HepG2 (cell line): ENCODE data around the gene PROC. TPM values are rescaled to one million over a fixed set of nuclear protein-coding genes. Genes with fewer than 3 reads are reported as not detected.

Source experiments
- BORCS8-MEF2B ChIP-seq: sonication (generic); formaldehyde crosslinking; IDR thresholded peaks from 2 replicates; pipeline ENCODE4 v1.8.0; 2022; ENCODE audit warnings: mild to moderate bottlenecking, missing genetic modification reagents
- BRF2 ChIP-seq: sonication (generic); formaldehyde crosslinking; IDR thresholded peaks from 2 replicates; pipeline ENCODE4 v1.8.1; 2022; ENCODE audit warnings: mild to moderate bottlenecking, missing genetic modification reagents
- CBX2 ChIP-seq, 2 experiments: fragments of 200-600 bp in 1 of 2; sonication (generic); formaldehyde crosslinking in 1 of 2; IDR thresholded peaks; 2 replicates each; pipeline versions ENCODE4 v1.7.0 to v1.8.1; 2018 to 2022; ENCODE audit warnings: low read depth in 2 of 2, low read length in 1 of 2, mild to moderate bottlenecking in 1 of 2, missing genetic modification reagents in 1 of 2
- CSRNP1 ChIP-seq: sonication (generic); formaldehyde crosslinking; IDR thresholded peaks from 2 replicates; pipeline ENCODE4 v1.8.1; 2023; ENCODE audit warnings: mild to moderate bottlenecking, missing genetic modification reagents
- DNMT3B ChIP-seq: conservative IDR thresholded peaks from 2 replicates; pipeline ENCODE4 v1.6.1; 2016; ENCODE audit warnings: missing biosample characterization, control low read depth
- GPBP1L1 ChIP-seq: sonication (generic); formaldehyde crosslinking; IDR thresholded peaks from 2 replicates; pipeline ENCODE4 v1.5.0; 2020; ENCODE audit warnings: mild to moderate bottlenecking, missing genetic modification reagents
- HHEX ChIP-seq: IDR thresholded peaks from 2 replicates; pipeline ENCODE4 v1.6.1; 2016; ENCODE audit warnings: control low read depth
- HOXA3 ChIP-seq: sonication (generic); formaldehyde crosslinking; IDR thresholded peaks from 2 replicates; pipeline ENCODE4 v1.5.0; 2020; ENCODE audit warnings: missing genetic modification reagents
- IRF9 ChIP-seq: sonication (generic); formaldehyde crosslinking; IDR thresholded peaks from 2 replicates; pipeline ENCODE4 v1.8.0; 2022; ENCODE audit warnings: missing genetic modification reagents, mild to moderate bottlenecking, borderline replicate concordance
- KDM5B ChIP-seq: sonication (generic); formaldehyde crosslinking; IDR thresholded peaks from 2 replicates; pipeline ENCODE4 v1.4.0; 2020; ENCODE audit warnings: missing genetic modification reagents, mild to moderate bottlenecking, borderline replicate concordance
- NFIB ChIP-seq: sonication (generic); formaldehyde crosslinking; IDR thresholded peaks from 2 replicates; pipeline ENCODE4 v1.9.0; 2021; ENCODE audit warnings: missing genetic modification reagents, mild to moderate bottlenecking, borderline replicate concordance
- ONECUT2 ChIP-seq: sonication (generic); formaldehyde crosslinking; IDR thresholded peaks from 2 replicates; pipeline ENCODE4 v1.4.0; 2020; ENCODE audit warnings: missing genetic modification reagents
- PITX1 ChIP-seq: sonication (generic); formaldehyde crosslinking; IDR thresholded peaks from 2 replicates; pipeline ENCODE4 v1.5.1; 2020; ENCODE audit warnings: mild to moderate bottlenecking, missing genetic modification reagents
- RBFOX2 ChIP-seq: fragments of 200-400 bp; formaldehyde crosslinking; IDR thresholded peaks from 2 replicates; pipeline ENCODE4 v1.6.1; 2017; ENCODE audit warnings: low read depth, mild to moderate bottlenecking, low read length
- RXRA ChIP-seq: sonication (generic); formaldehyde crosslinking; IDR thresholded peaks from 2 replicates; pipeline ENCODE4 v1.5.1; 2020; ENCODE audit warnings: missing genetic modification reagents
- USF2 ChIP-seq, 2 experiments: sonication (generic) in 1 of 2; formaldehyde crosslinking in 1 of 2; IDR thresholded peaks; 2 replicates each; pipeline versions ENCODE4 v1.5.1 to v1.6.1; 2011 to 2020; ENCODE audit warnings: borderline replicate concordance in 1 of 2, low read depth in 1 of 2, low read length in 1 of 2, mild to moderate bottlenecking in 1 of 2, missing genetic modification reagents in 1 of 2, moderate library complexity in 1 of 2
- ZNF432 ChIP-seq: sonication (generic); formaldehyde crosslinking; IDR thresholded peaks from 2 replicates; pipeline ENCODE4 v1.5.0; 2020; ENCODE audit warnings: missing genetic modification reagents, mild to moderate bottlenecking, borderline replicate concordance
- ZNF512 ChIP-seq: sonication (generic); formaldehyde crosslinking; IDR thresholded peaks from 2 replicates; pipeline ENCODE4 v1.4.0; 2020; ENCODE audit warnings: mild to moderate bottlenecking, missing genetic modification reagents
- polyA plus RNA-seq, 8 experiments: library from polyadenylated mRNA; depleted of rRNA in 3 of 8; stranded (reverse) in 7 of 8; unstranded in 1 of 8; fragments of >200 nt; fragmentation: Illumina TruSeq in 4 of 8; extraction: Trizol in 4 of 8; gene quantifications; 2 replicates each; pipeline versions ENCODE4 v1.2.1 to v1.2.3, GENCODE V29; 2011 to 2016; ENCODE audit warnings: low read depth in 4 of 8, missing spikeins in 1 of 8, mixed read lengths in 1 of 8; ENCODE audit not compliant: insufficient read depth in 1 of 8
- total RNA-seq, 5 experiments: library from RNA; depleted of rRNA; stranded (reverse); fragments of >200 nt; fragmentation: Illumina TruSeq; extraction: Trizol; gene quantifications; 2 replicates each; pipeline ENCODE4 v1.2.3, GENCODE V29; 2016; ENCODE audit warnings: low read depth in 1 of 5

Gene PROC
- total and polyA plus RNA-seq, 2 of the 13 experiments (the other 11 are each of a cell fraction or from before 2014, with no cell fraction given): 134 to 185 TPM

GRCh38 chr2:127400897-127401756, 17.1 kb upstream of the PROC start (continued):
- no peak for TF ChIP-seq CBX2 (IDR thresholded peaks at IDR 0.05; ENCODE audit: low read depth, low read length)
- no peak for TF ChIP-seq CBX2 (CRISPR knock-in tag; IDR thresholded peaks at IDR 0.05; ENCODE audit: low read depth)
- no peak for TF ChIP-seq BORCS8-MEF2B (CRISPR knock-in tag)
- TF ChIP-seq ZNF432 (CRISPR knock-in tag): no peak
- TF ChIP-seq KDM5B: peak; percentile 47; the same call in 1 of the 2 replicates
- no peak for TF ChIP-seq CSRNP1 (CRISPR knock-in tag)
- no peak for TF ChIP-seq PITX1 (CRISPR knock-in tag)
- TF ChIP-seq USF2 (IDR thresholded peaks at IDR 0.05; ENCODE audit: low read depth, low read length): no peak
- no peak for TF ChIP-seq USF2 (CRISPR knock-in tag; IDR thresholded peaks at IDR 0.05; ENCODE audit: borderline replicate concordance)
- TF ChIP-seq RXRA (CRISPR knock-in tag): no peak; the same call in 1 of the 2 replicates
- no peak for TF ChIP-seq IRF9 (CRISPR knock-in tag)
- no peak for TF ChIP-seq GPBP1L1 (CRISPR knock-in tag)
- TF ChIP-seq RBFOX2: no peak
- TF ChIP-seq HOXA3 (CRISPR knock-in tag): peak; percentile 52; the same call in 1 of the 2 replicates
- no peak for TF ChIP-seq DNMT3B (CRISPR knock-in tag)
- no peak for TF ChIP-seq NFIB
- no peak for TF ChIP-seq ONECUT2 (CRISPR knock-in tag)
- TF ChIP-seq BRF2 (CRISPR knock-in tag): no peak
- TF ChIP-seq ZNF512 (CRISPR knock-in tag): no peak
- no peak for TF ChIP-seq HHEX (CRISPR knock-in tag)
